ENCODE measurements around the gene CHCHD4. TPM values are rescaled to one million over a fixed set of nuclear protein-coding genes. Genes with fewer than 3 reads are reported as not detected.

The CHCHD4 gene
- total and polyA plus RNA-seq, 2 of the 13 experiments (the other 11 are each of a cell fraction or from before 2014, with no cell fraction given) = 15.8 to 24.1 TPM

DNA sequence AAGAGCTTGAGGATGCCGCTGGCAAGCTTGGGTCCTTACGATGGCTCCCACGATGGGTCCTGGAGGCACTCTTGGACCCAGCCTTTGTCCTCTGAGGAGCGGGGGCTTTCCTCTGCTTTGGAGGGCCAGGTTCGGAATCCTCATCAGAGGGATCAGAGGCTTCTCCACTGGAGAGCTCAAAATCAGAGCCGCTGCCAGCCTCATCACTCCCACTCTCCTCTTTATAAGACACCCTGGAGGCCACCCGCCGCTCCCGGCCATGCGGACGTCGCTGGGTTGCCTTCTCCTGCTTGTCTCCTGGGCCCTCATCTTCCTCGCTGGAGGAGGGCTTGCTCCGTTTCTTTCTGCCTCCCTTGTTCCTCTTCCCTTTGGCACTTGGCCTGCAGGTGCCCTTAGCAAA lies 33.7 kb upstream of the CHCHD4 start:
- Histone ChIP-seq H3K79me2 (ENCODE audit: insufficient read depth, low read length) (no peaks in the 10 kb centered on the region), H3K27me3 (ENCODE audit: control insufficient read depth in 1 of 2, insufficient read depth in 2 of 2, low read length in 2 of 2) (no peaks in the 10 kb centered on the region), H3K4me2 (ENCODE audit: low read depth, low read length) (no peak overlapping the region), H3K9me3 (ENCODE audit: low read length) (peaks cover 8% of the 10 kb centered on the region), H3K27ac (ENCODE audit: extremely low read length, insufficient read depth, low read length) (no peak overlapping the region), H2AFZ (ENCODE audit: low read length) (no peak overlapping the region), H4K20me1 (ENCODE audit: insufficient read depth, low read length) (peaks cover 2% of the 10 kb centered on the region; the same call in 1 of the 2 replicates), H3K9ac (ENCODE audit: insufficient read depth, low read depth, low read length) (no peak overlapping the region), H3K36me3 (replicated peaks in 1 of 2; ENCODE audit: control insufficient read depth in 1 of 2, insufficient read depth in 2 of 2, low read length in 2 of 2) (peaks cover 24 to 86% of the 10 kb centered on the region in 2 experiments), H3K4me1 (ENCODE audit: insufficient read depth, low read length) (no peaks in the 10 kb centered on the region), H3K4me3 (replicated peaks in 1 of 3; ENCODE audit: insufficient read depth in 1 of 3, low read depth in 2 of 3, low read length in 3 of 3) (no peak overlapping the region)
- FAIRE-seq (no peak), DNase-seq (ENCODE audit: low spot score) (no peak), ATAC-seq (no peak)
- in situ Hi-C loops (cut with HindIII; ENCODE audit: extremely low pct_ligation_motif_present, low pct_unique_long_range_greater_than_20kb) = no loop called here
- CTCF ChIA-PET (ENCODE audit: low intra/inter-chr PET ratio, low total read pairs) = no interaction called here
- TF ChIP-seq HOXA9 (CRISPR knock-in tag; IDR thresholded peaks at IDR 0.05; ENCODE audit: borderline replicate concordance) = no peak
- TF ChIP-seq, protein P1, sequence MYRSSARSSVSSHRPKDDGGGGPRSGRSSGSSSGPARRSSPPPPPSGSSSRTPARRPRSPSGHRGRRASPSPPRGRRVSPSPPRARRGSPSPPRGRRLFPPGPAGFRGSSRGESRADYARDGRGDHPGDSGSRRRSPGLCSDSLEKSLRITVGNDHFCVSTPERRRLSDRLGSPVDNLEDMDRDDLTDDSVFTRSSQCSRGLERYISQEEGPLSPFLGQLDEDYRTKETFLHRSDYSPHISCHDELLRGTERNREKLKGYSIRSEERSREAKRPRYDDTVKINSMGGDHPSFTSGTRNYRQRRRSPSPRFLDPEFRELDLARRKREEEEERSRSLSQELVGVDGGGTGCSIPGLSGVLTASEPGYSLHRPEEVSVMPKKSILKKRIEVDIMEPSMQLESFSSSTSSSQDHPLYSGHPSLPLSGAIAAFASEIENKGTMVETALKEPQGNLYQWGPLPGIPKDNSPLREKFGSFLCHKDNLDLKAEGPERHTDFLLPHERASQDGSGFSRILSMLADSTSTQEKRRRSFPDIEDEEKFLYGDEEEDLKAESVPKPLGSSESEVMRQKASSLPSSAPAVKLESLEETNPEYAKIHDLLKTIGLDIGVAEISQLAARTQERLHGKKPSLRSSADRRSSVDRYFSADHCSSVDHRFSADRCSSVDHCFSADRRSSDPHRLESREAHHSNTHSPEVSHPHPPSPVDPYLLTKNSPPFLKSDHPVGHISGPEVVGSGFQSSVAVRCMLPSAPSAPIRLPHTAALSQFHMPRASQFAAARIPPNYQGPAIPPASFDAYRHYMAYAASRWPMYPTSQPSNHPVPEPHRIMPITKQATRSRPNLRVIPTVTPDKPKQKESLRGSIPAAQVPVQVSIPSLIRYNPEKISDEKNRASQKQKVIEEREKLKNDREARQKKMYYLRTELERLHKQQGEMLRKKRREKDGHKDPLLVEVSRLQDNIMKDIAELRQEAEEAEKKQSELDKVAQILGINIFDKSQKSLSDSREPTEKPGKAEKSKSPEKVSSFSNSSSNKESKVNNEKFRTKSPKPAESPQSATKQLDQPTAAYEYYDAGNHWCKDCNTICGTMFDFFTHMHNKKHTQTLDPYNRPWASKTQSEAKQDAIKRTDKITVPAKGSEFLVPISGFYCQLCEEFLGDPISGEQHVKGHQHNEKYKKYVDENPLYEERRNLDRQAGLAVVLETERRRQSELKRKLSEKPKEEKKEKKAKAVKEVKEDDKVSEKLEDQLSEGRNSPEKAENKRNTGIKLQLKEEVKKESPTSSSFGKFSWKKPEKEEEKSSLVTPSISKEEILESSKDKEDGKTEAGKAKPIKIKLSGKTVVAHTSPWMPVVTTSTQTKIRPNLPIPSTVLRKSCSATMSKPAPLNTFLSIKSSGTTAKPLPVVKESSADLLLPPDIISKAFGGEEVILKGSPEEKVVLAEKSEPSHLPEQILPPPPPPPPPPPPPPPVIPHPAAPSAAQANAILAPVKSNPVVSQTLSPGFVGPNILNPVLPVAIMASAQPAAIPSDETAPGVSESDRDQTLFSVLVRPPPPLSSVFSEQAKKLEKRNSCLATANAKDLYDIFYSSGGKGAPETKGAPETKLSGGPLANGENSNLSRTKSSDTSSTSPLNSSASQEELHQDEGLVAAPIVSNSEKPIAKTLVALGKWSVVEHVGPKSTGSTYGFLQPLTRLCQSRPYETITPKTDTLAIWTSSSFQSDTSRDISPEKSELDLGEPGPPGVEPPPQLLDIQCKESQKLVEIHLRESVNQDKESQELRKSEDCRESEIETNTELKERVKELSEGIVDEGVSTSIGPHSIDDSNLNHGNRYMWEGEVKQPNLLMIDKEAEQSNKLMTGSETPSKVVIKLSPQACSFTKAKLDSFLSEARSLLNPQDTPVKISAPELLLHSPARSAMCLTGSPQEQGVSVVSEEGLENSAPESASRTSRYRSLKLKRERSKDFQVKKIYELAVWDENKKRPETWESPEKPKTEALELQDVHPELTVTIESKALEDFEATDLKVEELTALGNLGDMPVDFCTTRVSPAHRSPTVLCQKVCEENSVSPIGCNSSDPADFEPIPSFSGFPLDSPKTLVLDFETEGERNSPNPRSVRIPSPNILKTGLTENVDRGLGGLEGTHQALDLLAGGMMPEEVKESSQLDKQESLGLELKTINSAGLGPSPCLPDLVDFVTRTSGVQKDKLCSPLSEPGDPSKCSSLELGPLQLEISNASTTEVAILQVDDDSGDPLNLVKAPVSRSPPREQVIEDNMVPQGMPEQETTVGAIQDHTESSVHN (CRISPR knock-in tag; IDR thresholded peaks at IDR 0.05) = no peak
- TF ChIP-seq RARA (CRISPR knock-in tag; IDR thresholded peaks at IDR 0.05) = no peak
- TF ChIP-seq, protein P2, sequence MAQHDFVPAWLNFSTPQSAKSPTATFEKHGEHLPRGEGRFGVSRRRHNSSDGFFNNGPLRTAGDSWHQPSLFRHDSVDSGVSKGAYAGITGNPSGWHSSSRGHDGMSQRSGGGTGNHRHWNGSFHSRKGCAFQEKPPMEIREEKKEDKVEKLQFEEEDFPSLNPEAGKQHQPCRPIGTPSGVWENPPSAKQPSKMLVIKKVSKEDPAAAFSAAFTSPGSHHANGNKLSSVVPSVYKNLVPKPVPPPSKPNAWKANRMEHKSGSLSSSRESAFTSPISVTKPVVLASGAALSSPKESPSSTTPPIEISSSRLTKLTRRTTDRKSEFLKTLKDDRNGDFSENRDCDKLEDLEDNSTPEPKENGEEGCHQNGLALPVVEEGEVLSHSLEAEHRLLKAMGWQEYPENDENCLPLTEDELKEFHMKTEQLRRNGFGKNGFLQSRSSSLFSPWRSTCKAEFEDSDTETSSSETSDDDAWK (CRISPR knock-in tag; IDR thresholded peaks at IDR 0.05) = no peak
- TF ChIP-seq CHD4 (IDR thresholded peaks at IDR 0.05; ENCODE audit: borderline replicate concordance, low read length) = no peak
- TF ChIP-seq SMAD9 (CRISPR knock-in tag; IDR thresholded peaks at IDR 0.05) = no peak
- no TSS peak for BruUV-seq (replicated peaks)
- POLR2A ChIA-PET = no interaction called here
- 94% methylated on average over 14 of the region's 14 CpGs for WGBS (ENCODE audit: low lambda C conversion rate)
- intact Hi-C loops (cut with micrococcal nuclease; ENCODE audit: unreplicated experiment) = no loop called here
